ENCODE measurements around the gene BHLHA15. TPM values are rescaled to one million over a fixed set of nuclear protein-coding genes. Genes with fewer than 3 reads are reported as not detected.

Gene BHLHA15
- total and polyA plus RNA-seq, 2 of the 13 experiments (the other 11 are each of a cell fraction or from before 2014, with no cell fraction given), result 1.9 to 6.1 TPM

DNA sequence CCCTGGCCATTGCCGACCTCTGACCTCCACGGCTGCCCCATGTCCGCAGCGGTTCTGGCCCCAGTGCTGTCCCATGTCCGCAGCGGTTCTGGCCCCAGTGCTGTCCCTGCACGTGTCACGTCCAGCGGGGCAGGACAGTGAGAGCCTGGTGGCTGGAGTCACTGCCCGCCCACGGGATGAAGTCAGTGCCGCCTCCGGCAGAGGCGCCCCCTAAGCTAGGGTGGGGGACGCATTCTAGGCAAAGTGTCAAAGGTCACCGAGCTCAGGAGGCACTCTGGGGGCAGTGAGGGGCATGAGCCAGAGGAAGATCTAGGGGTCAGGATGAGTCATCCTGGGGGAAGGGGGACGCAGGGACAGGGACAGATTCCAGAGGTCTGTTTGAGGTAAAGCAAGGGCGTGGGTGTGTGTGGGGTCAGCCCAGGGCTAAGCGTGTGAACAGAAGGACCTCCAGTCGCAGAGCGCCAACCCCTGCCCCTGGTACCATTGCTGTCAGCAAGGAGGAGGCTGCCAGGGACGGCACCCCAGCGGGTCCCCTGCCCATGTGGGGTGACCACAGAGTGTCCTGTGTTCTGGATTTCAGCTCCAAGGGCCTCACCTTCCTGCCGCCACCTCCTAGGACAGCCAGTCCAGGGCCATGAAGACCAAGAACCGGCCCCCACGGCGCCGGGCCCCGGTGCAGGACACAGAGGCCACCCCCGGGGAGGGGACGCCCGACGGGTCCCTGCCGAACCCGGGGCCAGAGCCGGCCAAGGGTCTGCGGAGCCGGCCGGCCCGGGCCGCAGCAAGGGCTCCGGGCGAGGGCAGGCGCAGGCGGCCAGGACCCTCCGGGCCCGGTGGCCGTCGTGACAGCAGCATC is 665 bp downstream of the BHLHA15 start (continued):
- TF ChIP-seq CC2D1A (CRISPR knock-in tag; IDR thresholded peaks at IDR 0.05) (no peak), ZFY (CRISPR knock-in tag; IDR thresholded peaks at IDR 0.05) (0 out of 2 replicates have a peak, but pooled peaks have one; percentile 40), ZNF430 (CRISPR knock-in tag; IDR thresholded peaks at IDR 0.05) (0 out of 2 replicates have a peak, but pooled peaks have one; percentile 21), SIX4 (CRISPR knock-in tag; IDR thresholded peaks at IDR 0.05) (no peak), THAP11 (CRISPR knock-in tag; IDR thresholded peaks at IDR 0.05) (peak; percentile 14; the same call in 1 of the 2 replicates), HOXA7 (CRISPR knock-in tag; IDR thresholded peaks at IDR 0.05) (0 out of 2 replicates have a peak, but pooled peaks have one; percentile 43), PPARG (CRISPR knock-in tag; conservative IDR thresholded peaks at IDR 0.05) (peak; percentile 75), NFKBIZ (CRISPR knock-in tag; IDR thresholded peaks at IDR 0.05) (no peak), NFKB2 (CRISPR knock-in tag; IDR thresholded peaks at IDR 0.05; ENCODE audit: borderline replicate concordance) (0 out of 2 replicates have a peak, but pooled peaks have one; percentile 19), REL (CRISPR knock-in tag; conservative IDR thresholded peaks at IDR 0.05) (0 out of 2 replicates have a peak, but pooled peaks have one; percentile 67), MZF1 (CRISPR knock-in tag; IDR thresholded peaks at IDR 0.05; ENCODE audit: borderline replicate concordance) (0 out of 2 replicates have a peak, but pooled peaks have one; percentile 36), SIN3B (IDR thresholded peaks at IDR 0.05; ENCODE audit: low read length) (no peak), ZNF547 (CRISPR knock-in tag; IDR thresholded peaks at IDR 0.05) (no peak), KLF11 (CRISPR knock-in tag; IDR thresholded peaks at IDR 0.05) (no peak), ZFAT (CRISPR knock-in tag; conservative IDR thresholded peaks at IDR 0.05) (no peak), ZSCAN25 (CRISPR knock-in tag; IDR thresholded peaks at IDR 0.05) (no peak), EHMT2 (IDR thresholded peaks at IDR 0.05; ENCODE audit: borderline replicate concordance, low read depth, low read length) (no peak), JARID2 (CRISPR knock-in tag; IDR thresholded peaks at IDR 0.05; ENCODE audit: insufficient replicate concordance) (no peak)
- TF ChIP-seq, protein P1, sequence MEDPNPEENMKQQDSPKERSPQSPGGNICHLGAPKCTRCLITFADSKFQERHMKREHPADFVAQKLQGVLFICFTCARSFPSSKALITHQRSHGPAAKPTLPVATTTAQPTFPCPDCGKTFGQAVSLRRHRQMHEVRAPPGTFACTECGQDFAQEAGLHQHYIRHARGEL (CRISPR knock-in tag; IDR thresholded peaks at IDR 0.05), result peak; percentile 54; the same call in 1 of the 2 replicates
- TF ChIP-seq, protein P2, sequence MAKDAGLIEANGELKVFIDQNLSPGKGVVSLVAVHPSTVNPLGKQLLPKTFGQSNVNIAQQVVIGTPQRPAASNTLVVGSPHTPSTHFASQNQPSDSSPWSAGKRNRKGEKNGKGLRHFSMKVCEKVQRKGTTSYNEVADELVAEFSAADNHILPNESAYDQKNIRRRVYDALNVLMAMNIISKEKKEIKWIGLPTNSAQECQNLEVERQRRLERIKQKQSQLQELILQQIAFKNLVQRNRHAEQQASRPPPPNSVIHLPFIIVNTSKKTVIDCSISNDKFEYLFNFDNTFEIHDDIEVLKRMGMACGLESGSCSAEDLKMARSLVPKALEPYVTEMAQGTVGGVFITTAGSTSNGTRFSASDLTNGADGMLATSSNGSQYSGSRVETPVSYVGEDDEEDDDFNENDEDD (CRISPR knock-in tag; IDR thresholded peaks at IDR 0.05; ENCODE audit: borderline replicate concordance), result peak; percentile 15; the same call in 1 of the 2 replicates
- TF ChIP-seq, protein P3, sequence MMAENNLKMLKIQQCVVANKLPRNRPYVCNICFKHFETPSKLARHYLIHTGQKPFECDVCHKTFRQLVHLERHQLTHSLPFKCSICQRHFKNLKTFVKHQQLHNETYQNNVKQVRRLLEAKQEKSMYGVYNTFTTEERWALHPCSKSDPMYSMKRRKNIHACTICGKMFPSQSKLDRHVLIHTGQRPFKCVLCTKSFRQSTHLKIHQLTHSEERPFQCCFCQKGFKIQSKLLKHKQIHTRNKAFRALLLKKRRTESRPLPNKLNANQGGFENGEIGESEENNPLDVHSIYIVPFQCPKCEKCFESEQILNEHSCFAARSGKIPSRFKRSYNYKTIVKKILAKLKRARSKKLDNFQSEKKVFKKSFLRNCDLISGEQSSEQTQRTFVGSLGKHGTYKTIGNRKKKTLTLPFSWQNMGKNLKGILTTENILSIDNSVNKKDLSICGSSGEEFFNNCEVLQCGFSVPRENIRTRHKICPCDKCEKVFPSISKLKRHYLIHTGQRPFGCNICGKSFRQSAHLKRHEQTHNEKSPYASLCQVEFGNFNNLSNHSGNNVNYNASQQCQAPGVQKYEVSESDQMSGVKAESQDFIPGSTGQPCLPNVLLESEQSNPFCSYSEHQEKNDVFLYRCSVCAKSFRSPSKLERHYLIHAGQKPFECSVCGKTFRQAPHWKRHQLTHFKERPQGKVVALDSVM (CRISPR knock-in tag; IDR thresholded peaks at IDR 0.05), result no peak
- TF ChIP-seq, protein P4, sequence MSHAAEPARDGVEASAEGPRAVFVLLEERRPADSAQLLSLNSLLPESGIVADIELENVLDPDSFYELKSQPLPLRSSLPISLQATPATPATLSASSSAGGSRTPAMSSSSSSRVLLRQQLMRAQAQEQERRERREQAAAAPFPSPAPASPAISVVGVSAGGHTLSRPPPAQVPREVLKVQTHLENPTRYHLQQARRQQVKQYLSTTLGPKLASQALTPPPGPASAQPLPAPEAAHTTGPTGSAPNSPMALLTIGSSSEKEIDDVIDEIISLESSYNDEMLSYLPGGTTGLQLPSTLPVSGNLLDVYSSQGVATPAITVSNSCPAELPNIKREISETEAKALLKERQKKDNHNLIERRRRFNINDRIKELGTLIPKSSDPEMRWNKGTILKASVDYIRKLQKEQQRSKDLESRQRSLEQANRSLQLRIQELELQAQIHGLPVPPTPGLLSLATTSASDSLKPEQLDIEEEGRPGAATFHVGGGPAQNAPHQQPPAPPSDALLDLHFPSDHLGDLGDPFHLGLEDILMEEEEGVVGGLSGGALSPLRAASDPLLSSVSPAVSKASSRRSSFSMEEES (CRISPR knock-in tag; IDR thresholded peaks at IDR 0.05), result no peak
- TF ChIP-seq, protein P5, sequence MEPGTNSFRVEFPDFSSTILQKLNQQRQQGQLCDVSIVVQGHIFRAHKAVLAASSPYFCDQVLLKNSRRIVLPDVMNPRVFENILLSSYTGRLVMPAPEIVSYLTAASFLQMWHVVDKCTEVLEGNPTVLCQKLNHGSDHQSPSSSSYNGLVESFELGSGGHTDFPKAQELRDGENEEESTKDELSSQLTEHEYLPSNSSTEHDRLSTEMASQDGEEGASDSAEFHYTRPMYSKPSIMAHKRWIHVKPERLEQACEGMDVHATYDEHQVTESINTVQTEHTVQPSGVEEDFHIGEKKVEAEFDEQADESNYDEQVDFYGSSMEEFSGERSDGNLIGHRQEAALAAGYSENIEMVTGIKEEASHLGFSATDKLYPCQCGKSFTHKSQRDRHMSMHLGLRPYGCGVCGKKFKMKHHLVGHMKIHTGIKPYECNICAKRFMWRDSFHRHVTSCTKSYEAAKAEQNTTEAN (CRISPR knock-in tag; conservative IDR thresholded peaks at IDR 0.05), result no peak

Measured in HepG2 (cell line).